Panc1 (cell line): Measurements from ENCODE around the gene PHYH. TPM values are rescaled to one million over a fixed set of nuclear protein-coding genes. Genes with fewer than 3 reads are reported as not detected.
"Not testable (repeated sequence)": the region's sequence is repeated elsewhere in the genome, so short reads cannot be mapped to it uniquely, and the experiment has no call there.

ENCODE experiments used
- ATAC-seq: fragments of 200-7000 bp; cut with Tn5 transposase; 2 replicates; pipeline ENCODE4 v1.9.1; 2020; ENCODE audit warnings: mild to moderate bottlenecking, moderate library complexity
- BruUV-seq: library from RNA; stranded (reverse); fragments of 400-500 nt; replicated peaks from 2 replicates; lab custom pipeline; 2021; lab: Mats Ljungman, UMichigan
- CTCF ChIA-PET: fragments of 300-600 bp; sonication (Branson Sonifier 250); formaldehyde crosslinking; loops from one replicate; lab custom pipeline; 2022; ENCODE audit warnings: antibody characterized with exemption; lab: Charles Lee
- POLR2A ChIA-PET: fragments of 300-600 bp; sonication (Branson Sonifier 250); formaldehyde crosslinking; loops from one replicate; lab custom pipeline; 2022; ENCODE audit warnings: antibody characterized with exemption; lab: Charles Lee
- DNase-seq: peaks from one replicate; pipeline ENCODE4 v3.0.0-alpha.2; 2010; ENCODE audit warnings: low read depth, low spot score
- H3K27ac ChIP-seq: 2 replicates; pipeline ENCODE4 v1.5.1; 2011; ENCODE audit warnings: mild to moderate bottlenecking, low read length, inconsistent platforms
- H3K27me3 ChIP-seq: fragments of 200-500 bp; sonication (Bioruptor generic); 2 replicates; pipeline ENCODE4 v1.6.0; 2014; ENCODE audit warnings: low read length, inconsistent platforms; ENCODE audit not compliant: control insufficient read depth, insufficient read depth
- H3K36me3 ChIP-seq: fragments of 200-500 bp; sonication (Bioruptor generic); 2 replicates; pipeline ENCODE4 v1.5.1; 2014; ENCODE audit warnings: inconsistent platforms, mild to moderate bottlenecking, low read length, moderate library complexity; ENCODE audit not compliant: control insufficient read depth, insufficient read depth
- H3K4me1 ChIP-seq: 2 replicates; pipeline ENCODE4 v1.5.1; 2011; ENCODE audit warnings: inconsistent platforms, mild to moderate bottlenecking, low read length, moderate library complexity; ENCODE audit not compliant: control insufficient read depth, insufficient read depth
- H3K4me3 ChIP-seq, 2 experiments: 2 replicates each; pipeline ENCODE4 v1.5.1; 2011 to 2012; ENCODE audit warnings: low read depth in 2 of 2, low read length in 2 of 2, mild to moderate bottlenecking in 2 of 2, inconsistent platforms in 1 of 2, moderate library complexity in 1 of 2
- H3K9me3 ChIP-seq: fragments of 200-500 bp; sonication (Bioruptor generic); 2 replicates; pipeline ENCODE4 v1.5.1; 2014; ENCODE audit warnings: low read depth, mild to moderate bottlenecking, inconsistent platforms, low read length, moderate library complexity; ENCODE audit not compliant: control insufficient read depth, insufficient read depth
- POLR2AphosphoS5 ChIP-seq: IDR thresholded peaks from 2 replicates; pipeline ENCODE4 v1.6.1; 2012; ENCODE audit warnings: mild to moderate bottlenecking, low read depth, low read length, moderate library complexity
- SIN3A ChIP-seq: IDR thresholded peaks from 2 replicates; pipeline ENCODE4 v1.6.1; 2012; ENCODE audit warnings: low read depth, mild to moderate bottlenecking, low read length, moderate library complexity, borderline replicate concordance; ENCODE audit not compliant: insufficient read depth
- TCF7L2 ChIP-seq: IDR thresholded peaks from 2 replicates; pipeline ENCODE4 v1.6.1; 2011; ENCODE audit warnings: mild to moderate bottlenecking, low read depth, low read length, inconsistent platforms
- in situ Hi-C: cut with HindIII; loops from 2 replicates; pipeline ENCODE4 v1.10.0; 2016; ENCODE audit warnings: low sequenced_read_pairs, low pct_unique_long_range_greater_than_20kb
- intact Hi-C: fragments of 100-400 bp; cut with micrococcal nuclease; formaldehyde crosslinking; loops from one replicate; pipeline ENCODE4 v1.10.0; 2022; ENCODE audit not compliant: unreplicated experiment
- total RNA-seq: library from RNA; stranded (reverse); gene quantifications from one replicate; pipeline ENCODE4 v1.2.1, GENCODE V29; 2021; ENCODE audit not compliant: unreplicated experiment
- TF ChIP-seq, protein P1 (sequence below), 2 experiments: IDR thresholded peaks; 2 replicates each; pipeline ENCODE4 v1.6.1; 2011 to 2012; ENCODE audit warnings: low read depth in 2 of 2, control low read depth in 1 of 2, low read length in 1 of 2, mild to moderate bottlenecking in 1 of 2, moderate library complexity in 1 of 2; ENCODE audit not compliant: insufficient read depth in 1 of 2
- TF ChIP-seq, protein P2 (sequence below): fragments of 450-650 bp; IDR thresholded peaks from 2 replicates; pipeline ENCODE4 v1.5.1; 2017; ENCODE audit warnings: mild to moderate bottlenecking

The PHYH gene
- total RNA-seq, 1 experiment from 2014 or later, result 41.3 TPM

DNA sequence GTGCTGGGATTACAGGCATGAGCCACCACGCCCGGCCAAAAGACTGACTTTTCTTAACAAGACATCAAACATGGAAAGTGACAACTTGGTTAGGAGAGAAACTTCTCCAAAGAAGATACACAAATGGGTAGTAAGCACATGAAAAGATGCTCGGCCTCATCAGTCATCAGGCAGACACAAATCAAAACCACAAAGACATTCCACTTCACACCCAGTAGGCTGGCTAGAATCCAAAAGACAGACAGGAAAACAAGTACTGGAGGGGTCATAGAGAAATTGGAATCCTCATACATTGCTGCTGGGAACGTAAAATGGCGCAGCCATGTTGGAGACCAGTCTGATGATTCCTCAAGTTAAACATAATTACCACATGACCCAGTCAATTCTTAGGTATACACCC lies 31.8 kb upstream of the PHYH start:
- intact Hi-C loops, result no loop called here
- CTCF ChIA-PET, result no interaction called here
- Histone ChIP-seq H3K27me3 (no peaks in the 10 kb centered on the region), H3K27ac (no peak overlapping the region), H3K36me3 (no peaks in the 10 kb centered on the region; the same call in 1 of the 2 replicates), H3K4me3 (no peak overlapping the region), H3K9me3 (no peaks in the 10 kb centered on the region), H3K4me1 (no peaks in the 10 kb centered on the region)
- DNase-seq (no peak), ATAC-seq (no peak)
- POLR2A ChIA-PET, result no interaction called here
- TF ChIP-seq, protein P1, sequence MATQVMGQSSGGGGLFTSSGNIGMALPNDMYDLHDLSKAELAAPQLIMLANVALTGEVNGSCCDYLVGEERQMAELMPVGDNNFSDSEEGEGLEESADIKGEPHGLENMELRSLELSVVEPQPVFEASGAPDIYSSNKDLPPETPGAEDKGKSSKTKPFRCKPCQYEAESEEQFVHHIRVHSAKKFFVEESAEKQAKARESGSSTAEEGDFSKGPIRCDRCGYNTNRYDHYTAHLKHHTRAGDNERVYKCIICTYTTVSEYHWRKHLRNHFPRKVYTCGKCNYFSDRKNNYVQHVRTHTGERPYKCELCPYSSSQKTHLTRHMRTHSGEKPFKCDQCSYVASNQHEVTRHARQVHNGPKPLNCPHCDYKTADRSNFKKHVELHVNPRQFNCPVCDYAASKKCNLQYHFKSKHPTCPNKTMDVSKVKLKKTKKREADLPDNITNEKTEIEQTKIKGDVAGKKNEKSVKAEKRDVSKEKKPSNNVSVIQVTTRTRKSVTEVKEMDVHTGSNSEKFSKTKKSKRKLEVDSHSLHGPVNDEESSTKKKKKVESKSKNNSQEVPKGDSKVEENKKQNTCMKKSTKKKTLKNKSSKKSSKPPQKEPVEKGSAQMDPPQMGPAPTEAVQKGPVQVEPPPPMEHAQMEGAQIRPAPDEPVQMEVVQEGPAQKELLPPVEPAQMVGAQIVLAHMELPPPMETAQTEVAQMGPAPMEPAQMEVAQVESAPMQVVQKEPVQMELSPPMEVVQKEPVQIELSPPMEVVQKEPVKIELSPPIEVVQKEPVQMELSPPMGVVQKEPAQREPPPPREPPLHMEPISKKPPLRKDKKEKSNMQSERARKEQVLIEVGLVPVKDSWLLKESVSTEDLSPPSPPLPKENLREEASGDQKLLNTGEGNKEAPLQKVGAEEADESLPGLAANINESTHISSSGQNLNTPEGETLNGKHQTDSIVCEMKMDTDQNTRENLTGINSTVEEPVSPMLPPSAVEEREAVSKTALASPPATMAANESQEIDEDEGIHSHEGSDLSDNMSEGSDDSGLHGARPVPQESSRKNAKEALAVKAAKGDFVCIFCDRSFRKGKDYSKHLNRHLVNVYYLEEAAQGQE (IDR thresholded peaks at IDR 0.05; ENCODE audit: insufficient read depth in 1 of 2, low read depth in 2 of 2, low read length in 1 of 2), result no peak
- TF ChIP-seq POLR2AphosphoS5, result no peak
- TF ChIP-seq SIN3A, result no peak
- BruUV-seq, result no TSS peak
- in situ Hi-C loops, result no loop called here

GRCh38 chr10:13330980-13331379 lies 31.1 kb upstream of the PHYH start:
- H3K4me1 ChIP-seq, POLR2A ChIA-PET, H3K36me3 ChIP-seq, CTCF ChIA-PET, H3K27ac ChIP-seq, H3K4me3 ChIP-seq, ATAC-seq, H3K27me3 ChIP-seq, intact Hi-C loops, BruUV-seq, DNase-seq, in situ Hi-C loops, H3K9me3 ChIP-seq: not testable (repeated sequence)

- ChIA-PET CTCF (no interaction called here), POLR2A (no interaction called here)
- TF ChIP-seq, protein P1 (IDR thresholded peaks at IDR 0.05; ENCODE audit: insufficient read depth in 1 of 2, low read depth in 2 of 2, low read length in 1 of 2), result no peak
- TF ChIP-seq POLR2AphosphoS5 (no peak), SIN3A (no peak), TCF7L2 (no peak)
- TF ChIP-seq, protein P2, sequence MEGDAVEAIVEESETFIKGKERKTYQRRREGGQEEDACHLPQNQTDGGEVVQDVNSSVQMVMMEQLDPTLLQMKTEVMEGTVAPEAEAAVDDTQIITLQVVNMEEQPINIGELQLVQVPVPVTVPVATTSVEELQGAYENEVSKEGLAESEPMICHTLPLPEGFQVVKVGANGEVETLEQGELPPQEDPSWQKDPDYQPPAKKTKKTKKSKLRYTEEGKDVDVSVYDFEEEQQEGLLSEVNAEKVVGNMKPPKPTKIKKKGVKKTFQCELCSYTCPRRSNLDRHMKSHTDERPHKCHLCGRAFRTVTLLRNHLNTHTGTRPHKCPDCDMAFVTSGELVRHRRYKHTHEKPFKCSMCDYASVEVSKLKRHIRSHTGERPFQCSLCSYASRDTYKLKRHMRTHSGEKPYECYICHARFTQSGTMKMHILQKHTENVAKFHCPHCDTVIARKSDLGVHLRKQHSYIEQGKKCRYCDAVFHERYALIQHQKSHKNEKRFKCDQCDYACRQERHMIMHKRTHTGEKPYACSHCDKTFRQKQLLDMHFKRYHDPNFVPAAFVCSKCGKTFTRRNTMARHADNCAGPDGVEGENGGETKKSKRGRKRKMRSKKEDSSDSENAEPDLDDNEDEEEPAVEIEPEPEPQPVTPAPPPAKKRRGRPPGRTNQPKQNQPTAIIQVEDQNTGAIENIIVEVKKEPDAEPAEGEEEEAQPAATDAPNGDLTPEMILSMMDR, result no peak
- Histone ChIP-seq H3K4me1 (no peaks in the 10 kb centered on the region), H3K36me3 (no peaks in the 10 kb centered on the region; the same call in 1 of the 2 replicates), H3K9me3 (no peaks in the 10 kb centered on the region), H3K4me3 (no peak overlapping the region), H3K27me3 (no peaks in the 10 kb centered on the region), H3K27ac (no peak overlapping the region)
- ATAC-seq, result no peak
- no TSS peak for BruUV-seq
- no peak for DNase-seq
- intact Hi-C loops (no loop called here), in situ Hi-C loops (no loop called here)
These were observed 29.7 kb upstream of the PHYH start for GRCh38 chr10:13329565-13329964.
